K562 (cell line): ENCODE measurements around the gene SLC25A17.

Experiments used
- ARNT ChIP-seq, 2 experiments: fragments of 450-650 bp; IDR thresholded peaks; 2 replicates each; pipeline ENCODE4 v1.6.1; 2016; ENCODE audit warnings: mild to moderate bottlenecking in 1 of 2
- ETV1 ChIP-seq: fragments of 450-650 bp; conservative IDR thresholded peaks from 2 replicates; pipeline ENCODE4 v1.6.1; 2016; ENCODE audit warnings: missing genetic modification characterization, control low read depth, low read depth, missing compliant biosample characterization
- MED1 ChIP-seq: sonication (generic); formaldehyde crosslinking; IDR thresholded peaks from 2 replicates; pipeline ENCODE4 v1.8.1; 2023; ENCODE audit warnings: missing genetic modification reagents, borderline replicate concordance
- SMARCE1 ChIP-seq: fragments of 450-650 bp; IDR thresholded peaks from 2 replicates; pipeline ENCODE4 v1.7.1; 2016; ENCODE audit warnings: mild to moderate bottlenecking
- TF ChIP-seq, protein P1 (sequence below): fragments of 250-450 bp; sonication (Bioruptor Pico); IDR thresholded peaks from 2 replicates; pipeline ENCODE4 v1.5.0; 2021

DNA sequence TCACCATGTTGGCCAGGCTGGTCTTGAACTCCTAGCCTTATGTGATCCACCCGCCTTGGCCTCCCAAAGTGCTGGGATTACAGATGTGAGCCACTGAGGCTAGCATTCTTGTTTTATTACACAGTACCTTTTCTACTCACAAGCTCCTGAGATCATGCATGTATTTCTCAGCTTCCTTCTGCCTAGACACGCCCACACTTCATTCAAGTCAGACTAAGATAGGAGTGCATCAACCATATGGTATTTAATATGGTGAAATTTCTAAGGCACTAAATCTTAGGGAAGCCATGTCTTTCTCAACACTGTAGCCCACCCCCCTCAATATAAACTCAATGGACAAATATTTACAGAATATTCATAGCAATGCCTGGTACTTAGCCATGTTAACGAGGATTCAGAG is 62.1 kb downstream of the SLC25A17 start:
- TF ChIP-seq ARNT (IDR thresholded peaks at IDR 0.05) (no peak), ETV1 (tag) (no peak), MED1 (CRISPR knock-in tag) (no peak), SMARCE1 (no peak)
- TF ChIP-seq, protein P1, sequence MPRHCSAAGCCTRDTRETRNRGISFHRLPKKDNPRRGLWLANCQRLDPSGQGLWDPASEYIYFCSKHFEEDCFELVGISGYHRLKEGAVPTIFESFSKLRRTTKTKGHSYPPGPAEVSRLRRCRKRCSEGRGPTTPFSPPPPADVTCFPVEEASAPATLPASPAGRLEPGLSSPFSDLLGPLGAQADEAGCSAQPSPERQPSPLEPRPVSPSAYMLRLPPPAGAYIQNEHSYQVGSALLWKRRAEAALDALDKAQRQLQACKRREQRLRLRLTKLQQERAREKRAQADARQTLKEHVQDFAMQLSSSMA (CRISPR knock-in tag), result no peak
